SK-N-SH (cell line): ENCODE data around the gene SPEF1. TPM values are rescaled to one million over a fixed set of nuclear protein-coding genes. Genes with fewer than 3 reads are reported as not detected.

ENCODE experiments used
- CTCF ChIA-PET: fragments of 300-600, 350-600 bp; formaldehyde crosslinking; extraction: SDS; loops from one replicate; lab custom pipeline; 2021; lab: Yijun Ruan, JAX
- POLR2A ChIA-PET: fragments of 350-600 bp; sonication (Branson Sonifier 250); formaldehyde crosslinking; extraction: SDS; loops from one replicate; lab custom pipeline; 2020; ENCODE audit warnings: antibody characterized with exemption, inconsistent platforms; lab: Yijun Ruan, JAX
- DNase-seq: peaks from one replicate; pipeline ENCODE4 v3.0.0; 2012
- H2AFZ ChIP-seq: fragments of 200-600 bp; sonication (generic); 2 replicates; pipeline ENCODE4 v1.8.1; 2016; ENCODE audit warnings: antibody characterized with exemption, mild to moderate bottlenecking, low read depth
- H3F3A ChIP-seq: fragments of 200-600 bp; sonication (generic); replicated peaks from 2 replicates; pipeline ENCODE3; 2016; ENCODE audit warnings: antibody characterized with exemption, mild to moderate bottlenecking; ENCODE audit not compliant: insufficient read depth
- H3K27ac ChIP-seq, 2 experiments: fragments of 200-500 bp in 1 of 2; fragments of 200-600 bp in 1 of 2; sonication (Bioruptor generic) in 1 of 2; sonication (generic), shearing (Covaris generic) in 1 of 2; 2 replicates each; pipeline versions ENCODE4 v1.5.1 to v1.6.1; 2014 to 2016; ENCODE audit warnings: low read depth in 2 of 2, inconsistent platforms in 1 of 2, low read length in 1 of 2, mild to moderate bottlenecking in 1 of 2, mixed read lengths in 1 of 2
- H3K27me3 ChIP-seq: fragments of 200-600 bp; sonication (generic), shearing (Covaris generic); 2 replicates; pipeline ENCODE4 v1.6.1; 2016; ENCODE audit warnings: mixed run types; ENCODE audit not compliant: insufficient read depth
- H3K36me3 ChIP-seq, 2 experiments: fragments of 200-500 bp in 1 of 2; fragments of 200-600 bp in 1 of 2; sonication (Bioruptor generic) in 1 of 2; sonication (generic) in 1 of 2; replicated peaks in 1 of 2; 2 replicates each; pipeline versions ENCODE3 to v1.5.1; 2014 to 2016; ENCODE audit warnings: low read length in 1 of 2, mild to moderate bottlenecking in 1 of 2; ENCODE audit not compliant: insufficient read depth in 2 of 2, control insufficient read depth in 1 of 2
- H3K4me1 ChIP-seq, 2 experiments: fragments of 200-500 bp in 1 of 2; fragments of 200-600 bp in 1 of 2; sonication (Bioruptor generic) in 1 of 2; sonication (generic), shearing (Covaris generic) in 1 of 2; 2 replicates each; pipeline versions ENCODE4 v1.5.1 to v1.6.1; 2014 to 2016; ENCODE audit warnings: low read depth in 1 of 2, low read length in 1 of 2, mixed run types in 1 of 2; ENCODE audit not compliant: insufficient read depth in 2 of 2, control insufficient read depth in 1 of 2
- H3K4me2 ChIP-seq: fragments of 200-600 bp; sonication (generic), shearing (Covaris generic); 2 replicates; pipeline ENCODE4 v1.6.1; 2017; ENCODE audit warnings: mixed run types
- H3K4me3 ChIP-seq, 2 experiments: fragments of 200-500 bp in 1 of 2; fragments of 200-600 bp in 1 of 2; sonication (Bioruptor generic) in 1 of 2; sonication (generic), shearing (Covaris generic) in 1 of 2; 2 replicates each; pipeline versions ENCODE4 v1.5.1 to v1.8.1; 2014 to 2016; ENCODE audit warnings: low read depth in 2 of 2, inconsistent platforms in 1 of 2, low read length in 1 of 2, mild to moderate bottlenecking in 1 of 2, mixed read lengths in 1 of 2, moderate library complexity in 1 of 2
- H3K79me2 ChIP-seq: fragments of 200-600 bp; sonication (generic); 2 replicates; pipeline ENCODE4 v1.8.1; 2017; ENCODE audit warnings: mild to moderate bottlenecking; ENCODE audit not compliant: insufficient read depth
- H3K9ac ChIP-seq: fragments of 200-600 bp; sonication (generic); 2 replicates; pipeline ENCODE4 v1.6.1; 2017; ENCODE audit warnings: mixed run types
- H3K9me2 ChIP-seq: fragments of 200-600 bp; sonication (generic); 2 replicates; pipeline ENCODE4 v1.6.1; 2017; ENCODE audit warnings: mixed run types
- H3K9me3 ChIP-seq: fragments of 200-600 bp; sonication (generic); 2 replicates; pipeline ENCODE4 v1.6.1; 2017; ENCODE audit warnings: mixed run types, mild to moderate bottlenecking, moderate library complexity
- H4K20me1 ChIP-seq: fragments of 200-600 bp; sonication (generic); 2 replicates; pipeline ENCODE4 v1.6.1; 2017; ENCODE audit warnings: mild to moderate bottlenecking, mixed run types; ENCODE audit not compliant: insufficient read depth
- FOXM1 ChIP-seq: IDR thresholded peaks from 2 replicates; pipeline ENCODE4 v1.4.0; 2012; ENCODE audit warnings: low read depth, mild to moderate bottlenecking
- IRF3 ChIP-seq: fragments of 150-350 bp; IDR thresholded peaks from 2 replicates; pipeline ENCODE4 v1.6.1; 2016; ENCODE audit warnings: mild to moderate bottlenecking, low read depth, low read length
- MEF2A ChIP-seq: IDR thresholded peaks from 2 replicates; pipeline ENCODE4 v1.4.0; 2012; ENCODE audit warnings: low read depth, borderline replicate concordance
- RCOR1 ChIP-seq: fragments of 150-350 bp; IDR thresholded peaks from 2 replicates; pipeline ENCODE4 v1.6.1; 2017; ENCODE audit warnings: antibody characterized with exemption, low read length
- REST ChIP-seq: IDR thresholded peaks from 2 replicates; pipeline ENCODE4 v1.6.1; 2012; ENCODE audit warnings: mild to moderate bottlenecking, low read depth, low read length, moderate library complexity
- SIN3A ChIP-seq: IDR thresholded peaks from 2 replicates; pipeline ENCODE4 v1.6.1; 2012; ENCODE audit warnings: low read depth, mild to moderate bottlenecking, low read length, moderate library complexity, borderline replicate concordance
- USF2 ChIP-seq: fragments of 150-350 bp; IDR thresholded peaks from 2 replicates; pipeline ENCODE4 v1.6.1; 2017; ENCODE audit warnings: antibody characterized with exemption, low read length, low read depth, borderline replicate concordance
- WGBS: methylation state at CpG from one replicate; pipeline ENCODE4 v1.1.6; 2017; ENCODE audit warnings: low lambda C conversion rate; 5-methylcytosine and 5-hydroxymethylcytosine counted together
- polyA plus RNA-seq, 3 experiments: library from polyadenylated mRNA; depleted of rRNA; stranded (reverse); fragments of >200 nt; gene quantifications; 2 replicates each; pipeline ENCODE4 v1.2.3, GENCODE V29; 2012

The SPEF1 gene
- polyA plus RNA-seq, 1 of the 3 experiments (the other 2 are of a cell fraction): 1.6 TPM

- peak; percentile 61; the same call in 1 of the 2 replicates for TF ChIP-seq REST
- no peak for TF ChIP-seq FOXM1
- no peak for TF ChIP-seq USF2
- TF ChIP-seq SIN3A: no peak
- no peak for TF ChIP-seq IRF3
- TF ChIP-seq MEF2A: no peak
- peak; percentile 77 for TF ChIP-seq RCOR1
Measured at GRCh38 chr20:3818155-3819151, 37.2 kb upstream of the SPEF1 start (continued).

GRCh38 chr20:3815703-3816315, 34.6 kb upstream of the SPEF1 start:
- no peak overlapping the region for H3K9ac ChIP-seq
- H3K27ac ChIP-seq: no peak overlapping the region
- POLR2A ChIA-PET: no interaction called here
- peaks cover 13% of the 10 kb centered on the region for H3F3A ChIP-seq
- peaks cover 12 to 38% of the 10 kb centered on the region in 2 experiments; a peak in 3 of 4 replicates for H3K4me1 ChIP-seq
- H3K79me2 ChIP-seq: peaks cover 2% of the 10 kb centered on the region; the same call in 1 of the 2 replicates
- no peak for TF ChIP-seq USF2
- TF ChIP-seq MEF2A: no peak
- H3K36me3 ChIP-seq: no peaks in the 10 kb centered on the region
- H4K20me1 ChIP-seq: no peaks in the 10 kb centered on the region
- no peak for DNase-seq
- no peaks in the 10 kb centered on the region for H3K9me3 ChIP-seq
- no peak overlapping the region for H3K4me2 ChIP-seq
- no peak overlapping the region for H2AFZ ChIP-seq
- no peaks in the 10 kb centered on the region for H3K27me3 ChIP-seq
- CTCF ChIA-PET: interaction anchor here (0.8 to 6.6 kb wide), 3 partner anchors 20 to 198 kb away, joined by 3 to 61 read pairs (median 11); partner anchors contain the start of genes CDC25B and CENPB
- no peak overlapping the region for H3K4me3 ChIP-seq
- no peaks in the 10 kb centered on the region for H3K9me2 ChIP-seq
- 86% methylated on average over 9 of the region's 9 CpGs for WGBS
